MM.1S (cell line): ENCODE measurements around the gene EPS8L1.

Source experiments
- EZH2 ChIP-seq: fragments of 300-600 bp; sonication (generic); optimal IDR thresholded peaks from 2 replicates; pipeline ENCODE3; 2017; ENCODE audit warnings: low read depth, mild to moderate bottlenecking, antibody characterized with exemption, low read length, mixed read lengths
- EZH2phosphoT487 ChIP-seq: fragments of 300-600 bp; sonication (generic); IDR thresholded peaks from 2 replicates; pipeline ENCODE4 v1.6.1; 2018; ENCODE audit warnings: antibody characterized with exemption, low read length
- TF ChIP-seq, protein P1 (sequence below): fragments of 300-600 bp; sonication (generic); IDR thresholded peaks from 2 replicates; pipeline ENCODE4 v1.5.1; 2016; ENCODE audit warnings: antibody characterized with exemption, low read length, mixed read lengths

DNA sequence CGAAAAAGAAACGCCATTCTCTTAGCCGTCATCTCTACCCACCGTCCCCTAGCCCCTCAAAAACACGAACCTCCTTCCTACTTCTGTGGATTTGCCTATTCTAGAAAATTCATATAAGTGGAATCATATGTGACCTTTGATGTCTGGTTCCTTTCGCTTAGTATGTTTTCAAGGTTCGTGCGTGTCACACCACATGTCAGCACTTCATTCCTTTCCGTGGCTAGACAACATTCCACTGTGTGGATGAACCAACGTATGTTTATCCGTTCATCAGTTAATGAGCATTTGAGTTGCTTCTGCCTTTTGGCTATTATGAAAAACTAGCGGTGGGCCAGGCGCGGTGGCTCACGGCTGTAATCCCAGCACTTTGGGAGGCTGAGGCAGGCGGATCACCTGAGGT lies 55.8 kb downstream of the EPS8L1 start:
- TF ChIP-seq EZH2: no peak
- TF ChIP-seq, protein P1, sequence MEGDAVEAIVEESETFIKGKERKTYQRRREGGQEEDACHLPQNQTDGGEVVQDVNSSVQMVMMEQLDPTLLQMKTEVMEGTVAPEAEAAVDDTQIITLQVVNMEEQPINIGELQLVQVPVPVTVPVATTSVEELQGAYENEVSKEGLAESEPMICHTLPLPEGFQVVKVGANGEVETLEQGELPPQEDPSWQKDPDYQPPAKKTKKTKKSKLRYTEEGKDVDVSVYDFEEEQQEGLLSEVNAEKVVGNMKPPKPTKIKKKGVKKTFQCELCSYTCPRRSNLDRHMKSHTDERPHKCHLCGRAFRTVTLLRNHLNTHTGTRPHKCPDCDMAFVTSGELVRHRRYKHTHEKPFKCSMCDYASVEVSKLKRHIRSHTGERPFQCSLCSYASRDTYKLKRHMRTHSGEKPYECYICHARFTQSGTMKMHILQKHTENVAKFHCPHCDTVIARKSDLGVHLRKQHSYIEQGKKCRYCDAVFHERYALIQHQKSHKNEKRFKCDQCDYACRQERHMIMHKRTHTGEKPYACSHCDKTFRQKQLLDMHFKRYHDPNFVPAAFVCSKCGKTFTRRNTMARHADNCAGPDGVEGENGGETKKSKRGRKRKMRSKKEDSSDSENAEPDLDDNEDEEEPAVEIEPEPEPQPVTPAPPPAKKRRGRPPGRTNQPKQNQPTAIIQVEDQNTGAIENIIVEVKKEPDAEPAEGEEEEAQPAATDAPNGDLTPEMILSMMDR: no peak
- TF ChIP-seq EZH2phosphoT487: no peak
